Measurements from ENCODE around the gene CDPF1. TPM values are rescaled to one million over a fixed set of nuclear protein-coding genes. Genes with fewer than 3 reads are reported as not detected.

Gene CDPF1
- total and polyA plus RNA-seq, 7 donors = 5.3 to 17.8 (median 9.1) TPM

GRCh38 chr22:46247443-46247975 is 2.6 kb downstream of the CDPF1 start:
- no peak for DNase-seq
- Histone ChIP-seq H3K4me1 (peaks cover 32% of the 10 kb centered on the region), H3K27me3 (ENCODE audit: insufficient read depth in 3 of 3, low read length in 2 of 3) (no peaks in the 10 kb centered on the region), H3K9me3 (no peaks in the 10 kb centered on the region), H3K36me3 (ENCODE audit: insufficient read depth in 1 of 2, low read depth in 1 of 2) (peaks cover 0 to 24% of the 10 kb centered on the region in 2 donors), H3K4me3 (no peak overlapping the region), H3K27ac (no peak overlapping the region)
- TF ChIP-seq CTCF (IDR thresholded peaks at IDR 0.05) = no peak
- intact Hi-C loops (cut with DNase I) = loop anchor here in 1 of 2 donors (5.0 kb wide), 1 partner anchor 100 kb away; no protein-coding TSS in a partner anchor
- no peak for ATAC-seq
- WGBS, 3 donors = 93 to 100% (median 93%) methylated on average over 2 of the region's 2 CpGs

- Histone ChIP-seq H3K9me3 (no peaks in the 10 kb centered on the region), H3K4me3 (no peak overlapping the region), H3K36me3 (ENCODE audit: insufficient read depth in 1 of 2, low read depth in 1 of 2) (peaks cover 0 to 29% of the 10 kb centered on the region in 2 donors), H3K27me3 (ENCODE audit: insufficient read depth in 3 of 3, low read length in 2 of 3) (no peaks in the 10 kb centered on the region), H3K27ac (peak overlapping the region; percentile 75), H3K4me1 (peaks cover 26% of the 10 kb centered on the region)
- 95 to 97% (median 95%) methylated on average over 10 of the region's 10 CpGs for WGBS, 3 donors
- no peak for TF ChIP-seq CTCF (IDR thresholded peaks at IDR 0.05)
- ATAC-seq = no peak
- intact Hi-C loops (cut with DNase I) = loop anchor here in 1 of 2 donors (5.0 kb wide), 1 partner anchor 99 kb away; no protein-coding TSS in a partner anchor
- DNase-seq = peak in 1 of 2 donors; percentile 8
These were observed 3.9 kb downstream of the CDPF1 start for GRCh38 chr22:46246178-46246577.

GRCh38 chr22:46245511-46245910 is 4.6 kb downstream of the CDPF1 start:
- Histone ChIP-seq H3K4me3 (peak overlapping the region; percentile 11), H3K27ac (peak overlapping the region; percentile 75), H3K27me3 (ENCODE audit: insufficient read depth in 3 of 3, low read length in 2 of 3) (no peaks in the 10 kb centered on the region), H3K4me1 (peaks cover 30% of the 10 kb centered on the region), H3K36me3 (ENCODE audit: insufficient read depth in 1 of 2, low read depth in 1 of 2) (peaks cover 0 to 30% of the 10 kb centered on the region in 2 donors), H3K9me3 (no peaks in the 10 kb centered on the region)
- intact Hi-C loops (cut with DNase I) = loop anchor here in 1 of 2 donors (5.0 kb wide), 1 partner anchor 98 kb away; no protein-coding TSS in a partner anchor
- ATAC-seq = peak; percentile 52 to 59 (median 54)
- peak; percentile 61 to 84 for DNase-seq
- 10 to 18% (median 18%) methylated on average over 16 of the region's 16 CpGs for WGBS, 3 donors
- TF ChIP-seq CTCF (IDR thresholded peaks at IDR 0.05) = no peak

GRCh38 chr22:46244771-46245170 is 5.3 kb downstream of the CDPF1 start:
- peak in 1 of 2 donors; percentile 35 for DNase-seq
- no peak overlapping the region for H3K4me3 ChIP-seq
- H3K9me3 ChIP-seq = no peaks in the 10 kb centered on the region
- peak overlapping the region; percentile 75 for H3K27ac ChIP-seq
- H3K4me1 ChIP-seq = peaks cover 36% of the 10 kb centered on the region
- no peak for ATAC-seq
- peaks cover 0 to 30% of the 10 kb centered on the region in 2 donors for H3K36me3 ChIP-seq (ENCODE audit: insufficient read depth in 1 of 2, low read depth in 1 of 2)
- TF ChIP-seq CTCF (IDR thresholded peaks at IDR 0.05) = no peak
- no peaks in the 10 kb centered on the region for H3K27me3 ChIP-seq (ENCODE audit: insufficient read depth in 3 of 3, low read length in 2 of 3)
- WGBS, 3 donors = 61 to 79% (median 78%) methylated on average over 9 of the region's 9 CpGs
- intact Hi-C loops (cut with DNase I) = loop anchor here in 1 of 2 donors (5.0 kb wide), 1 partner anchor 97 kb away; no protein-coding TSS in a partner anchor

Measured in psoas muscle (tissue), 8 donors.